GM12892 (cell line): ENCODE measurements around the gene KCNA2.
A peak's percentile ranks its signal among the peaks of the same experiment; 100 is the strongest.

Experiments
- DNase-seq: peaks from one replicate; pipeline ENCODE4 v3.0.0; 2011; ENCODE audit not compliant: insufficient read length
- FAIRE-seq: peaks from 2 replicates; lab custom pipeline; 2011; peaks lifted over from hg19 to GRCh38; lab: Jason Lieb, UNC
- POLR2A ChIP-seq: IDR thresholded peaks from 2 replicates; pipeline ENCODE4 v1.6.1; 2011; ENCODE audit warnings: low read depth, low read length, control low read depth
- POLR2AphosphoS5 ChIP-seq: IDR thresholded peaks from 2 replicates; pipeline ENCODE4 v1.6.1; 2011; ENCODE audit warnings: low read depth, low read length, control low read depth
- TAF1 ChIP-seq: IDR thresholded peaks from 2 replicates; pipeline ENCODE4 v1.6.1; 2011; ENCODE audit warnings: low read depth, mild to moderate bottlenecking, control low read depth, low read length, borderline replicate concordance

Gene KCNA2

DNA sequence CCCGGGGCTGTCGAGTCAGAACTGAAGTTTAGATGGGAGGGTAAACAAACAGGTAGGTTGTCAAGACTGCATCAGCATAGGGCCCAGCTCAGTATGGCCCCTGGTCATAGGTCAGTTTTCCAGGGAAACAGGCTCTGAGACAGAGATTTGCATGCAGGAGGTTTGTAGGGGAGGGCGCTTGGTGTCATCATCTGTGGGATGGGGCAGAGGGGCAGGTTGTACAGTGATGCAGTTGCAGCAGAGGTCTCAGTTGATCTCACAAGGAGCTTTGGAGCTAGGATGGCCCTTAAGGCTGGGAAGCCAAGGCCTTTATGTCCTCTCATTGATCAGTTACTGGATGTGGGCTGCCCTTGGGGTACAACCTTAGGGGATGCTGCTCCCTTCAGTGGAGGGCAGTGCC lies 48.7 kb downstream of the KCNA2 start:
- TF ChIP-seq TAF1 (no peak), POLR2A (no peak), POLR2AphosphoS5 (no peak)
- no peak for DNase-seq
- no peak for FAIRE-seq

DNA sequence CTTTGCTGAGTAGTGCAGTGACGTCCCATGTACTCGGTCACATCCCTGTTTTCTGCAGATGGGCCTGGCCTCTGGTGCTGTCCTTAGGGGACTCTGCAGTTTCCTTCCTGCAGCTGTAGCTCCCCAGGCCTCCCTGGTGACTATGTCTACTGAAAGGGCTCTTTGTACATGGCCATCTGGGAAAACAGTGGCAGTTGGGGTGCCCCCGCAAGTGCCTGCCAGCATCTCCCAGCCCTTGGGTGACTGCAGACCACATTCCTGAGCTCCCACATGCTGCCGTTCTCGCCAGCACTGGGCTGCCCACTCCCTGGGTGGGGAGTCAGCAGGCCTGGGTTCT lies 49.7 kb downstream of the KCNA2 start:
- DNase-seq (no peak), FAIRE-seq (no peak)
- TF ChIP-seq TAF1 (no peak), POLR2A (no peak), POLR2AphosphoS5 (no peak)

DNA sequence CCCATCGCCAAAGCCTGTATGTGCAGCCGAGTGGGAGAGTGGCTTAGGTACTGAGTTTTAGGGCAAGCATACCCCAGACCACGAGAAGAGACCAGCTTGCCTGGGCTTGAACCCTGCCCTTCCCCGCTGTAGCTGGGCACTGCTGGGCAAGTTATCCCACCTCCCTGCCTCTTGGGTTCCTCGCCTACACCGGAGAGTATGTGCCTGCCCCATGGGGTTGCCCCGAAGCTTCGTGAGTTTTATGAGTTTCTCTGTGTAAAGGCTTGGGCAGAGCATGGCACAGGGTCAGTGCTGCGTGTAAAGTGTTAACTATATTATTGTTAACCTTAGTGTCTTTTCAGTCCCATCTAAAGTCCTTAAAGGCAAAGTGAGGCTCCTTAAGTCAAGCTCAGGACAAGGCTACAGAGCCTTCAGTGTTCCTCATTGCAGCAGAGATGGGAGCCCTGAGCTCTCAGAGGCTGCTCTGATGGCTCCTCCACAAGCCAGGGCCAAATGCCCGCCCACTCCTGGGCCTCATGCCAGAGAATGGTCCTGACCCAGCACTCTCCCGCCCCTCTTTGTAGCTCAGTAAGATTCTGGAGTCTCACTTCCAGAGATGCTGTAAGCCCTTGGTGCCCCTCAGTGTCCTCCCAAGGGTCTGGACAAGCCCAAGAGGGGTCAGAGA lies 50.2 kb downstream of the KCNA2 start:
- TF ChIP-seq POLR2A (no peak), TAF1 (no peak), POLR2AphosphoS5 (no peak)
- FAIRE-seq (no peak), DNase-seq (no peak)

DNA sequence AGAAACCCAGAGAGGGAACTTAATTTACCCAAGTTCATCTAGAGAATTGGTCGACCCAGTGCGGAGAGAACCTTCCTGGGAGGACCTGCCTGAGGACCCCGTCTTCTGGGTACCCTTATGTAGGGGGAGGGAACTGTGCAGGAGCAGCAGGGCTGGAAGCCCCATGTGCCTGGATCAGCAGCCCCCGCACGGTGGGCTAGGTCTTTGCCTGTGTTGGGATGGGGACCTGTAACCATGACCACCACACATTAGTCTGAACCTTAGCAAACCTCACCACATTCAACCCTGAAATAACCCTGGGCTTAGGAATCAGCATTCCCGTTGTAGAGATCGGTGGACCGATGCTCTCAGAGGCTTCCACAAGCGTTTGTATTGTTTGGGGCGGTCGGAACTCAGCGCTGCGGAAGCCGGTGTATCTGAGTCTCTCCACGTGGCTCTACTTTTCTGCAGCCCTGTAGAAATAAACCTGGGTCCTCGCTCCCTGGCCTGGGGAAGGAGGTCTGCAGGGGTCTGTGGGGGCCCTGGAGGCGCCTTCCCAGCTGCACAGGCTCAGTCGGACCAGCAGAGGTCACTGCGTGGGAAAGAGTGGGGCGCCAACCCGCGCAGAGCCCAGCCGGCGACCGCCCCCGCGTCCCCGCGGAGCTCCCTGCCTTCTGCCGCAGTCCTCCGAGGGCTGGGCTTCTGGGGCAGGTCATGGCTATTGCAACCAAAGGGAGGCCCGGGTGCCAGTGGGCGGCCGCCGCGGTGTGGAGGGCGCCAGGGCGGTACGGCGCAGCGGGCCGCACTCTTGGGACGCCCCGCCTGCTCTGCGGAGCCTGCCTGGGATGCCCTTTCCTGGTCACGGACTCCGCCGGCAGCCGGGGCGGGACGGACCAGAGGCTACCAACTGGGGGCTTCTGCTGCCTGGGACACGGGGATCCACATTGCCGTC lies 51.0 kb downstream of the KCNA2 start:
- peak; percentile 38 for FAIRE-seq
- TF ChIP-seq POLR2AphosphoS5, result no peak
- TF ChIP-seq TAF1, result no peak
- no peak for TF ChIP-seq POLR2A
- DNase-seq, result peak; percentile 53

DNA sequence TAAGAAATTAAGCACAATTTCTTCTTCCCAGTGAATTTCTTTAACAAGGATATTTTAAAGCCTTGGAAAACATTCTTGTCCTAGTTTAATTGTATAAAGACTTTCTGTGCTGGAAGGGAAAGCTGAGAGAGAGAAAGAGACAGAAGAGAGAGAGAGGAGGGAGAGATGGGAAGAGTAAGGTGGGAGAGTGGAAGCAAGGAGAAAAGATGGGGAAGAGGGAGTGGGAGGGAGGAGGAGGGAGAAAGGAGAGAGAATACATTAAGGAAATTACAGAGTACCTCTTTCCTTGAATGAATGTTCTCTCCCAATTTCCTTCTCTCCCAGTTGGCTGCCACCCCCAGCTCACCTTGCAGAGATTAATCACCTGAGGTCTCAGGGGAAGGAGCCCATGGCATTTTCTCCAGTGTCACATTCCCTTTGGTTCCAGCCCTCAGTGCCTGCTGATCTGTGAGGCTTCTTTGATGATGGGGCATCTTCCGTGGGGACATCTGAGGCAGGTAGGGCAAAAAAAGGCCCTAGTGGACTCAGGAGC lies 54.8 kb downstream of the KCNA2 start:
- FAIRE-seq, result no peak
- TF ChIP-seq TAF1 (no peak), POLR2A (no peak), POLR2AphosphoS5 (no peak)
- DNase-seq, result no peak

DNA sequence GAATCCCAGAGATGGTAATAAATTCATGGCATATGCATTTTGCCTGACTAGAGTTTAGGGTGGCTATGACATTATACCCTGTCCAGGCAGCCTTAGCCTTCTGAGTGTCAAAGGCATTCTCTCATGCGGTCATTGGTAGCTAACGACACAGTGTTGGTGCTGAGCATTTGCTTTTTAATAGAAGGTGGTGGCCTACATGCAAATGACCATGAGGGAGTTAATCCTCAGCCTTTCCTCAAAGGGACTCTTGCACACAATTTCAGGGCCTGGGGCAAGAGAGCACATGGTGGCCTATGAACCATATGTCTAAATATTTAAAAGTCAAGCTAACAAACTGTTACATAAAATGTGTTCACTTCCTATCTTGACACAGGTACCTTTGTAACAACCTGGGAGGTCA lies 56.3 kb downstream of the KCNA2 start:
- no peak for FAIRE-seq
- no peak for DNase-seq
- TF ChIP-seq TAF1 (no peak), POLR2A (no peak), POLR2AphosphoS5 (no peak)

DNA sequence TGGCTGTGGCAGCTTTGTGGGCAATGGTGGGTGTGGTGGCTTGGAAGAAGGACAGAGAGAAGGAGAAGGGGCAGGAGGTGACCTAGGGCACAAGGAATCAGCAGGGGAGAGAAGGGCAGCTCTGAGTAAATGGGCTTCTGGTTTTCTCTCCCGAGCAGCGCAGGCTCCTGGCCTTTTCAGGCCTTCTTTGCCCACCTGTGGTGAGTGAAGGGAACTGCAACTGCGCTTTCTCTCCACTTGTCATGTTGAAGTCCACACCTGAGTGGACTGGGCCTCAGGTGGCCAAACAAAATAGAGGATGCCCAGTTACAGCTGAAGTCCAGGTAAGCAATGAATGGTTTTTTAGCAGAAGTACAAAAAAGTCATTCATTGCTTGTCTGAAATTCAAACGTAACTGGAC lies 57.8 kb downstream of the KCNA2 start:
- FAIRE-seq (no peak), DNase-seq (no peak)
- no peak for TF ChIP-seq POLR2AphosphoS5
- no peak for TF ChIP-seq TAF1
- no peak for TF ChIP-seq POLR2A

DNA sequence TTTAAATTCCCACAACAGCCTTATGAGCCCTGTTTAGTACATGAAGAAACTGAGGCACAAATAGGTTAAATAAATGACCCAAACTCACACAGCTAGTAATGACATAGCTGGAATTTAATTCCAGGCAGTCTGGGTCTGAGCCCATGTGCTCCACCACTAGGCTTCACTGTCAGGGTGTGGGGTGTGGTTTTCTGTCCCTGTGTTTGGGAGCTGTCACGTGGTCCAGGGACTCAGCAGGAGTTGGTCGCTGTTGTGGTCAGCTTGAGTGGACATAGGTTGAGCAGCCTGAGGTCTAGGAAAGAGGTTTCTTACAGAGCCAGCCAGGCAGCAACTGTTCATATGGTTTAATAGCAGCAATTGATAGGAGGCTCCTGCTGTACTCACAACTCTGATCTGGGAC lies 59.1 kb downstream of the KCNA2 start:
- FAIRE-seq (no peak), DNase-seq (no peak)
- TF ChIP-seq TAF1, result no peak
- TF ChIP-seq POLR2AphosphoS5, result no peak
- TF ChIP-seq POLR2A, result no peak

DNA sequence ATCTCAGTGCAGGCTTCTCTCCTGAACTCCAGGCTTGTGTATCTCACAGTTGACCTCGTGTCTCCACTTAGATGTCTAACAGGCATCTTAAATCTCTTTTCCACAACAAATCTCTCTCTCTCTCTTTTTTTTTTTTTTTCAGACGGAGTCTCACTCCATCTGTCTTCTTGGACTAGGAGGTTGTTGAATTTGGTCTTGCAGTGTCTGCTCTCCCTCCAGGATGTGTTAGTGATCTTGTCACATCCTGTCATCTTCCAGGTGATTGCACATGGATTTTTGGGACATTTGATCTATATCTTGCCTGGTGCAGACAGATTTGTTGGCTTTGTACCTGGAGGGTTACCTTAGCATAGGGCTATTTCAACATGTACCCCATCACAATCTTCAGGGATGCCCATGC lies 60.7 kb downstream of the KCNA2 start:
- TF ChIP-seq POLR2AphosphoS5, result no peak
- no peak for TF ChIP-seq TAF1
- DNase-seq (no peak), FAIRE-seq (no peak)

DNA sequence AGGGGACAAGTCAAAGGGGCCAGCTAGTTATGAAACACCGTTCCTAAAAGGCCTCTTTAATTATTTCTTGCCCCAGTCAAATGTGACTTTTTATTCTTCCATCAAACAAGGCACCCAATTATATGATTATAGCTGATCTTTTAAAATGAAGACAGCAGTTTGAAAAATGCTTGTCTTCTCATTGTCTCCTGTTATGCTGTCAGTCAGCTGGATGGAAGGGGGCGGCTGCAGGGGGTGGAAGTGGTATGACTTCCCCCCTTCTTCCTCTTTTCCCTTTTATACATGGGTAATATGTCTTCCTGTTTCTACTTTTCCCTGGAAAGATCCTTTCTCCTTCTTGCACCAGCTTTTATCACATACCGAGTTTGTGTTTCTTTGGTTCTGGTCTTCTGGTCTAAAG lies 61.4 kb downstream of the KCNA2 start:
- TF ChIP-seq TAF1 (no peak), POLR2AphosphoS5 (no peak), POLR2A (no peak)
- FAIRE-seq (no peak), DNase-seq (no peak)
